Measurements from ENCODE around the gene UGT1A10. TPM values are rescaled to one million over a fixed set of nuclear protein-coding genes. Genes with fewer than 3 reads are reported as not detected.

Gene UGT1A10
- polyA plus RNA-seq, 1 donor from 2014 or later: not detected

GRCh38 chr2:233807215-233807865 lies 171.1 kb downstream of the UGT1A10 start:
- Histone ChIP-seq H3K9ac (ENCODE audit: low read length) (no peak overlapping the region), H2AFZ (ENCODE audit: low read depth, low read length) (no peak overlapping the region), H3K27ac (ENCODE audit: low read length) (no peak overlapping the region), H3K9me2 (ENCODE audit: insufficient read depth, low read length) (no peaks in the 10 kb centered on the region), H3K27me3 (ENCODE audit: insufficient read depth, low read depth, low read length) (no peaks in the 10 kb centered on the region), H3K4me2 (ENCODE audit: low read length) (no peak overlapping the region), H3K4me3 (ENCODE audit: low read length) (no peak overlapping the region), H4K20me1 (ENCODE audit: insufficient read depth) (no peaks in the 10 kb centered on the region), H3F3A (ENCODE audit: insufficient read depth, low read length, poor library complexity, severe bottlenecking) (no peaks in the 10 kb centered on the region), H3K79me2 (replicated peaks; ENCODE audit: insufficient read depth, low read length) (no peaks in the 10 kb centered on the region), H3K36me3 (ENCODE audit: insufficient read depth, low read length) (no peaks in the 10 kb centered on the region), H3K9me3 (ENCODE audit: low read length) (no peaks in the 10 kb centered on the region)
- TF ChIP-seq POLR2AphosphoS5 (IDR thresholded peaks at IDR 0.05): no peak
- TF ChIP-seq MXI1 (conservative IDR thresholded peaks at IDR 0.05; ENCODE audit: poor library complexity, severe bottlenecking): no peak
- no peak for TF ChIP-seq REST (IDR thresholded peaks at IDR 0.05; ENCODE audit: borderline replicate concordance)

GRCh38 chr2:233807966-233808935 lies 172.0 kb downstream of the UGT1A10 start:
- Histone ChIP-seq H4K20me1 (ENCODE audit: insufficient read depth) (no peaks in the 10 kb centered on the region), H3F3A (ENCODE audit: insufficient read depth, low read length, poor library complexity, severe bottlenecking) (no peaks in the 10 kb centered on the region), H2AFZ (ENCODE audit: low read depth, low read length) (no peak overlapping the region), H3K27me3 (ENCODE audit: insufficient read depth, low read depth, low read length) (no peaks in the 10 kb centered on the region), H3K4me3 (ENCODE audit: low read length) (no peak overlapping the region), H3K9me2 (ENCODE audit: insufficient read depth, low read length) (no peaks in the 10 kb centered on the region), H3K9ac (ENCODE audit: low read length) (no peak overlapping the region), H3K4me2 (ENCODE audit: low read length) (no peak overlapping the region), H3K27ac (ENCODE audit: low read length) (no peak overlapping the region), H3K36me3 (ENCODE audit: insufficient read depth, low read length) (no peaks in the 10 kb centered on the region), H3K9me3 (ENCODE audit: low read length) (no peaks in the 10 kb centered on the region), H3K79me2 (replicated peaks; ENCODE audit: insufficient read depth, low read length) (no peaks in the 10 kb centered on the region)
- TF ChIP-seq EP300 (conservative IDR thresholded peaks at IDR 0.05; ENCODE audit: poor library complexity, severe bottlenecking): no peak
- TF ChIP-seq REST (IDR thresholded peaks at IDR 0.05; ENCODE audit: borderline replicate concordance): no peak
- TF ChIP-seq POLR2AphosphoS5 (IDR thresholded peaks at IDR 0.05): no peak
- TF ChIP-seq MXI1 (conservative IDR thresholded peaks at IDR 0.05; ENCODE audit: poor library complexity, severe bottlenecking): no peak
- TF ChIP-seq CTCF (IDR thresholded peaks at IDR 0.05; ENCODE audit: poor library complexity, severe bottlenecking): no peak
- no peak for TF ChIP-seq TAF1 (IDR thresholded peaks at IDR 0.05; ENCODE audit: low read depth)
- no peak for TF ChIP-seq RAD21 (conservative IDR thresholded peaks at IDR 0.05)
- TF ChIP-seq SMC3 (conservative IDR thresholded peaks at IDR 0.05; ENCODE audit: poor library complexity): no peak

Measured in neural cell (in vitro differentiated cells).